Natural killer cell (primary cell): ENCODE data around the gene FCN2. TPM values are rescaled to one million over a fixed set of nuclear protein-coding genes. Genes with fewer than 3 reads are reported as not detected.

ENCODE experiments used
- ATAC-seq, 3 donors: fragments of 150-1000 bp in 2 of 3; fragments of 200-7000 bp in 1 of 3; cut with Tn5 transposase; 1 replicate in 1 of 3; 2 replicates in 2 of 3; pipeline ENCODE4 v1.10.0; 2021; ENCODE audit warnings: mild to moderate bottlenecking in 2 of 3, moderate library complexity in 2 of 3
- DNase-seq, 2 donors: peaks; one replicate each; pipeline versions ENCODE4 v3.0.0 to v3.0.0-alpha.2; 2013 to 2021; ENCODE audit warnings: mixed read lengths in 1 of 2
- H3K27ac ChIP-seq: one replicate; pipeline ENCODE4 v1.5.1; 2013; ENCODE audit warnings: mild to moderate bottlenecking, low read length
- H3K27me3 ChIP-seq: one replicate; pipeline ENCODE4 v1.6.1; 2013; ENCODE audit warnings: low read length; ENCODE audit not compliant: control insufficient read depth, insufficient read depth
- H3K36me3 ChIP-seq: one replicate; pipeline ENCODE4 v1.6.1; 2013; ENCODE audit warnings: low read length; ENCODE audit not compliant: control insufficient read depth, insufficient read depth
- H3K4me1 ChIP-seq: one replicate; pipeline ENCODE4 v1.6.1; 2013; ENCODE audit warnings: low read length; ENCODE audit not compliant: control insufficient read depth, insufficient read depth
- H3K4me3 ChIP-seq: one replicate; pipeline ENCODE4 v1.5.1; 2013; ENCODE audit warnings: low read length
- H3K9me3 ChIP-seq: one replicate; pipeline ENCODE4 v1.6.1; 2013; ENCODE audit warnings: low read length; ENCODE audit not compliant: control insufficient read depth, insufficient read depth
- H3K27ac Mint-ChIP-seq, 2 donors: one replicate each; pipeline ENCODE4 v1.8.0; 2022; ENCODE audit warnings: mild to moderate bottlenecking in 2 of 2, mixed read lengths in 2 of 2, moderate library complexity in 1 of 2
- H3K27me3 Mint-ChIP-seq, 2 donors: one replicate each; pipeline ENCODE4 v1.8.0; 2022; ENCODE audit warnings: low read depth in 2 of 2, mixed read lengths in 2 of 2
- H3K36me3 Mint-ChIP-seq: one replicate; pipeline ENCODE4 v1.8.0; 2022; ENCODE audit warnings: mixed read lengths
- H3K4me1 Mint-ChIP-seq, 2 donors: one replicate each; pipeline ENCODE4 v1.8.0; 2022; ENCODE audit warnings: mixed read lengths in 2 of 2
- H3K4me3 Mint-ChIP-seq: one replicate; pipeline ENCODE4 v1.8.0; 2022; ENCODE audit warnings: mild to moderate bottlenecking, moderate library complexity, mixed read lengths
- H3K9me3 Mint-ChIP-seq, 2 donors: one replicate each; pipeline ENCODE4 v1.8.0; 2022; ENCODE audit warnings: mixed read lengths in 2 of 2
- WGBS: methylation state at CpG from one replicate; pipeline ENCODE4 v1.1.7; 2013; ENCODE audit warnings: missing lambda C conversion rate; ENCODE audit not compliant: insufficient coverage; 5-methylcytosine and 5-hydroxymethylcytosine counted together
- intact Hi-C: fragments of 100-400 bp; cut with micrococcal nuclease; formaldehyde crosslinking; loops from one replicate; pipeline ENCODE4 v1.14.2; 2022
- total RNA-seq, 4 donors: library from RNA; stranded (reverse); fragments of 120-200 nt in 1 of 4; gene quantifications; one replicate each; pipeline versions ENCODE4 v1.2.3 to v1.2.4, GENCODE V29; 2013 to 2022
- TF ChIP-seq, protein P1 (sequence below): fragments of 200-600 bp; IDR thresholded peaks from one replicate; pipeline ENCODE4 v1.8.0; 2022; ENCODE audit warnings: antibody characterized with exemption

FCN2 gene
- total RNA-seq, 3 donors from 2014 or later (not counting 1 experiment from before 2014, with no cell fraction given): not detected

DNA sequence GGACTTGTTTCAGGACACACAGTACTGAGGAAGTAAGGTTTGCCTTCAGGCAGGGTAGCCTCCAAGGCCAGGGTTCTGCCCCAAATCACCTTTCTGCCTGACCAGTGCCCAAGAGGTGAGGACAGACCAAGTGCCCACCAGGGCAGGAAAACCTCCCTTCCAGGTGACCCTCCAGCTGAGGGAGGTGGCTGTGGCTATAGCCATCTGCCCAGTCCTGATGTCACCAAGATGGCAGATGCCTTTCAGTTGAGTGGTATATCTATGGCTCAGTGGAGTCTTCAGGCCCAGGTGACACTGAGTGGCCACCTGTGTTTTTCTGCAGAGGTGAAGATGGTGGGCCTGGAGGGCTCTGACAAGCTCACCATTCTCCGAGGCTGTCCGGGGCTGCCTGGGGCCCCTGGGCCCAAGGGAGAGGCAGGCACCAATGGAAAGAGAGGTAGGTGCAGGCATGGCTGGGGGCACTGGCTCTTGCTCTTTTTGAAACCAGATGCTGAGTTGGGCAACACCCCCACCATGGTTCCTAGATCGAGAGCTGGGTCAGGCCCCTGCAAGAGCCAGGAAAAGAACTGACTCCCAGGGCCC, 1.7 kb downstream of the FCN2 start:
- H3K27ac Mint-ChIP-seq: no peak overlapping the region
- 91% methylated on average over 3 of the region's 3 CpGs for WGBS
- H3K4me1 Mint-ChIP-seq: no peaks in the 10 kb centered on the region
- H3K4me3 Mint-ChIP-seq: no peak overlapping the region
- peaks cover 2 to 12% of the 10 kb centered on the region in 2 donors for H3K27me3 Mint-ChIP-seq
- ATAC-seq (no peak), DNase-seq (no peak)
- no peaks in the 10 kb centered on the region for H3K9me3 Mint-ChIP-seq
- intact Hi-C loops: no loop called here
- Histone ChIP-seq H3K4me3 (no peak overlapping the region), H3K27me3 (no peaks in the 10 kb centered on the region), H3K9me3 (no peaks in the 10 kb centered on the region), H3K4me1 (no peaks in the 10 kb centered on the region), H3K27ac (no peak overlapping the region), H3K36me3 (no peaks in the 10 kb centered on the region)
- TF ChIP-seq, protein P1, sequence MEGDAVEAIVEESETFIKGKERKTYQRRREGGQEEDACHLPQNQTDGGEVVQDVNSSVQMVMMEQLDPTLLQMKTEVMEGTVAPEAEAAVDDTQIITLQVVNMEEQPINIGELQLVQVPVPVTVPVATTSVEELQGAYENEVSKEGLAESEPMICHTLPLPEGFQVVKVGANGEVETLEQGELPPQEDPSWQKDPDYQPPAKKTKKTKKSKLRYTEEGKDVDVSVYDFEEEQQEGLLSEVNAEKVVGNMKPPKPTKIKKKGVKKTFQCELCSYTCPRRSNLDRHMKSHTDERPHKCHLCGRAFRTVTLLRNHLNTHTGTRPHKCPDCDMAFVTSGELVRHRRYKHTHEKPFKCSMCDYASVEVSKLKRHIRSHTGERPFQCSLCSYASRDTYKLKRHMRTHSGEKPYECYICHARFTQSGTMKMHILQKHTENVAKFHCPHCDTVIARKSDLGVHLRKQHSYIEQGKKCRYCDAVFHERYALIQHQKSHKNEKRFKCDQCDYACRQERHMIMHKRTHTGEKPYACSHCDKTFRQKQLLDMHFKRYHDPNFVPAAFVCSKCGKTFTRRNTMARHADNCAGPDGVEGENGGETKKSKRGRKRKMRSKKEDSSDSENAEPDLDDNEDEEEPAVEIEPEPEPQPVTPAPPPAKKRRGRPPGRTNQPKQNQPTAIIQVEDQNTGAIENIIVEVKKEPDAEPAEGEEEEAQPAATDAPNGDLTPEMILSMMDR: no peak
- no peaks in the 10 kb centered on the region for H3K36me3 Mint-ChIP-seq

DNA sequence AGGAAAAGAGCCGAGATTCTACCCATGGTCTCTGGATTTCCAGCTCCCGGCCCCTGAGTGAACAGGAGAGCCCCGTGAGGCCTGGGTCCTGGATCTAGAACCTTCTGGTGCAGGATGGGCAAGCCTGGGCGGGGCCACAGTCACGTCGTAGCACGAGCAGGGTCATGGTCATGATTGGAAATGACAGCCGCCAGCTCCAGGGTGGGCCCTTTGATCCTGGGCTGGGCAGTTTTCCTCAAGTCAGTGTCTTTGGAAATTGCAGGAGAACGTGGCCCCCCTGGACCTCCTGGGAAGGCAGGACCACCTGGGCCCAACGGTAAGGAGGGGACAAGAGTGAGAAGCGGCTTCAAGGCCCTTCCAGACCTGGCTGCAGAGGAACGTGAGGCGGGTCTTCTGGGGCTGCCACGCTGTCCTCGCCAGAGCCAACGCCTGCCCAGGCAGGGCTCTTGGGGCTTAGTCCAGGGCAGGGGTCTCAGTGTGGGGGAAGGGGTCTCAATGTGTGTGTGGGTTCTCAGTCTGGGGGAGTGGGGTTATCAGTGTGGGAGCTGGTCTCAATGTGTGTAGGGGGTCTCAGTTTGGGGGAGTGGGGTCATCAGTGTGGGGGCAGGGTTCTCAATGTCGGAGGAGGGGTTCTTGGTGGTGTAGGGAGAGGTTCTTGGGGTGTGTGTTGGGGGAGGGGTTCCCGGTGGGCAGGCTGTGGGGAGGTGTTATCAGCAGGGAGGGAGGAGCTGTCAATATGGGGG, 2.6 kb downstream of the FCN2 start:
- H3K27ac ChIP-seq: no peak overlapping the region
- no peaks in the 10 kb centered on the region for H3K4me1 ChIP-seq
- Mint-ChIP-seq H3K9me3 (no peaks in the 10 kb centered on the region), H3K4me1 (peaks cover 0 to 5% of the 10 kb centered on the region in 2 donors), H3K27ac (no peak overlapping the region), H3K27me3 (peaks cover 0 to 12% of the 10 kb centered on the region in 2 donors), H3K36me3 (no peaks in the 10 kb centered on the region), H3K4me3 (no peak overlapping the region)
- no peak overlapping the region for H3K4me3 ChIP-seq
- H3K27me3 ChIP-seq: no peaks in the 10 kb centered on the region
- TF ChIP-seq, protein P1: no peak
- no peak for ATAC-seq
- no peak for DNase-seq
- intact Hi-C loops: no loop called here
- no peaks in the 10 kb centered on the region for H3K36me3 ChIP-seq
- no peaks in the 10 kb centered on the region for H3K9me3 ChIP-seq
- WGBS: 90% methylated on average over 18 of the region's 18 CpGs

DNA sequence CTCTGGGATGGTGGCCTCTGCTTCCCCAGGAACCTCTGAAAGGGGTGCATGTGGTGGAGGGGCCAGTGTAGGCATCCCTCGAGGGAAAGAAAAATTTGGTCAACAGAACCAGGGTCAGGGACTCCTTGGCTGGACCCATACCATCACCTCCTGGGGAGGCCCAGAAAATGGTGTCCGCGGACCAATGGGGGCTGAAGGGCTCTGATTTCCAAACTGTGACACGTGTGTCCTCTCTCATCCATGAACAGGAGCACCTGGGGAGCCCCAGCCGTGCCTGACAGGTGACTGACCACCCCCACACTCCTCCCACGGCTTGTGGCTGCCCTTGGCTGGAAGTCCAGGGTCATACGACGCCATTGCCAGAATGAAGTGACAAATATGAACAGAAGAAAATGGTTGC, 3.9 kb downstream of the FCN2 start:
- Mint-ChIP-seq H3K9me3 (no peaks in the 10 kb centered on the region), H3K36me3 (no peaks in the 10 kb centered on the region), H3K27ac (no peak overlapping the region), H3K4me3 (no peak overlapping the region), H3K4me1 (peaks cover 0 to 5% of the 10 kb centered on the region in 2 donors), H3K27me3 (peaks cover 0 to 12% of the 10 kb centered on the region in 2 donors)
- Histone ChIP-seq H3K27me3 (no peaks in the 10 kb centered on the region), H3K27ac (no peak overlapping the region), H3K9me3 (no peaks in the 10 kb centered on the region), H3K4me3 (no peak overlapping the region), H3K4me1 (no peaks in the 10 kb centered on the region), H3K36me3 (no peaks in the 10 kb centered on the region)
- WGBS: 78% methylated on average over 8 of the region's 8 CpGs
- ATAC-seq: no peak
- intact Hi-C loops: no loop called here
- TF ChIP-seq, protein P1: no peak
- no peak for DNase-seq
